GM18951 (cell line): ENCODE data around the gene E2F1.

Source experiments
- POLR2A ChIP-seq: IDR thresholded peaks from 4 replicates; pipeline ENCODE4 v1.6.1; 2011; ENCODE audit warnings: mild to moderate bottlenecking; ENCODE audit not compliant: insufficient read length, insufficient read depth; ENCODE audit errors: extremely low read depth
- in situ Hi-C: fragments of 300-500 bp; cut with MboI; formaldehyde crosslinking; loops from one replicate; pipeline ENCODE4 v1.12.0; 2022; ENCODE audit warnings: low sequenced_read_pairs, mixed read lengths, inconsistent platforms; ENCODE audit not compliant: unreplicated experiment

Gene E2F1

GRCh38 chr20:33629533-33629932 is 56.7 kb downstream of the E2F1 start:
- in situ Hi-C loops: no loop called here
- no peak for TF ChIP-seq POLR2A

DNA sequence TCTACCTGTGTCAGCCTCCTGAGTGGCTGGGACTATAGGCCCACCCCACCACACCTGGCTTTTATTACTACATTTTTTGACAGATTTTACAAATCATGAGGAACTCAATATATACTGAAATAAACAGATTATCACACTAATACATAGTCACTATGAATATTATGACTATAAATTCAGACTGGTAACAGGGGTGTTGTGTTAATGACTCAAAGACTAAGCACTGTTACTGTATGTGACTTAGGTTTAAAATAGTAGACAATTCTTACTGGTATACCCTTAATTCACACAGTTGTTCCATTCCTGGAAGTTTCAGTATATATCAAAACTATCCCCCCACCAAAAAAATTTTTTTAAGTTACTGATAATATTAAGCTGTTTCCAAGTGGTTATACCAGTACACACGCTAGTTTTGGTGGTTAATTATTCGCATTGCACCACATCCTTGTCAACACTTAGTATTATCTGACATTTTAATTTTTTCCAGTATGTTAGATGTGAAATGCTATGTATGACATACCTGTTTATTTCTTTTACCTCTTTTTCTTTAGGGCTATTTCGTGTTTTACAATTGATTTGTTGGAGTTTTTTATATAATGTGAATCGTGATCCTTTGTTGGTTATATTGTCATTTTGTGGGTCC is 58.5 kb downstream of the E2F1 start:
- in situ Hi-C loops: no loop called here
- no peak for TF ChIP-seq POLR2A

GRCh38 chr20:33626190-33626589 is 60.0 kb downstream of the E2F1 start:
- in situ Hi-C loops: no loop called here
- no peak for TF ChIP-seq POLR2A
